GM03348 (cell line): ENCODE data around the gene SRSF6.
"Not testable (repeated sequence)": the region's sequence is repeated elsewhere in the genome, so short reads cannot be mapped to it uniquely, and the experiment has no call there.

Experiments
- DNase-seq: peaks from one replicate; pipeline ENCODE4 v3.0.0; 2012; ENCODE audit warnings: low spot score

SRSF6 gene

DNA sequence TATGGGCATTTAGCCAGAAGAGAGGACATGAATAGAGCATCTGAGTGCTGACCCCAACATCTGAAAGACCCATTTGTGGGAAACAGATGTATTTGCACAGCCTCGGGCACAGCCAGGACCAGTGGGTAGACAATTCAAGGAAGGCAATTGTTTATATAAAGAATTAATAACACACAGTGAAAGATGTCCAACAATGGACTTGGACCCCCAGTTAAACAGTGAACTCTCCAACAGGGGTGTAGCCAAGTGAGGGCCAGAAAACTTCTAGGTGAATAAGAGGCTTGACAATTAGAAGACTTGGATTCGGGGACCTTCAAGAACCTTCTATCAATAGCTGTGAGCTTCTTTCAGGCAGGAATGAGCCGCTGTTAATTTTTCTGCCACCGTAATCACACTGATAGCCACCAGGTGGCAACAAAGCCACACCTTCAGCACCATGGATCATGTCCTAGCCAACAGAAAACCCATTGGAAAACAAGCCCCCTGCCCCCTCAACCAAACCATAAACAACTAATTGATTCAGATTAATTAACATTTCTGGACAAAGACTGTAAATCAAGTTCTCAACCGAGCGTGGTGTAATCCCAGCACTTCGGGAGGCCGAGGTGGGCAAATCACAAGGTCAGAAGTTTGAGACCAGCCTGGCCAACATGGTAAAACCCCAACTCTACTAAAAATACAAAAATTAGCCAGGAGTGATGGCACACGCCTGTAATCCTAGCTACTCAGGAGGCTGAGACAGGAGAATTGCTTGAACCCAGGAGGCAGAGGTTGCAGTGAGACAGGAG, 8.8 kb upstream of the SRSF6 start:
- DNase-seq: peak; percentile 67

DNA sequence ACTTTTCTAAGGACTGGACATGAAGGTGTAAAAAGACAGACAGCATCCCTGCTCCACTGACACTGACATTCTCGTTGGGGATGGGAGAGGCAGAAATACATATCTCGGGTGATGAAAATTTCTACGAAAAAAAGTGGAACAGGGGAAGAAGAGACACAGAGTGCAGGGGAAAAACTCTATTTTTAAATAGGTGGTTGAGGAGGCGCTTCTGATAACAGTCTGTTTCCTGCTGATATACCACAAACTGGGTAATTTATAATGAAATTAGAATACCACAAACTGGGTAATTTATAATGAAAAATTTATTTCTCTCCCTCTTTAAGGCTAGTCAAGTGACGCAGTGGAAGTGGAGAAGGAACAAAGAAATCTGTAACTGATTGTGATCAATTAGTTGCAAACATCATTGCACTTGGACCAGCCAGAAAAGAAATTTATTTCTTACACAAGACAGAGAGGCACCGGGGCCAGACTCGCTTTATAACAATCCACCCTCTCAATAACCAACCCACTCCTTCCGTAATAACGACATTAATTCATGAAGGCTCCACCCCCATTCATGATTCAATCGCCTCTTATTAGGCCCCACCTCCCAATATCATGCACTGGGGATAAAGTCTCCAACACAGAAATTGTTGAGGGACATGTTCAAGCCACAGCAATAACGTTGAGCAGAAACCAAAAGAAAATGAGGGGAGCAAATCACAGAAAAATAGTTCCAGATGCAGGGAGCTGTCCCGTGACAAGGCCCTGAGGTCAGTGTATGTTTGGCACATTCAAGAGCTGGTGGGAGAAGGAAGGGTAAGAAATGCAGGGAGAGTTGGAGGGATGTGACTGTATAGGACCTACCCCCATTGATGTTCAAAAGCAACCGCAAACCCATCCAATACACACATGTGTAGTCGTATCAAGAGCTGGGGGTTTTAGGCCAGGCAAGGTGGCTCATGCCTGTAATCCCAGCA, 6.6 kb upstream of the SRSF6 start:
- DNase-seq: no peak

DNA sequence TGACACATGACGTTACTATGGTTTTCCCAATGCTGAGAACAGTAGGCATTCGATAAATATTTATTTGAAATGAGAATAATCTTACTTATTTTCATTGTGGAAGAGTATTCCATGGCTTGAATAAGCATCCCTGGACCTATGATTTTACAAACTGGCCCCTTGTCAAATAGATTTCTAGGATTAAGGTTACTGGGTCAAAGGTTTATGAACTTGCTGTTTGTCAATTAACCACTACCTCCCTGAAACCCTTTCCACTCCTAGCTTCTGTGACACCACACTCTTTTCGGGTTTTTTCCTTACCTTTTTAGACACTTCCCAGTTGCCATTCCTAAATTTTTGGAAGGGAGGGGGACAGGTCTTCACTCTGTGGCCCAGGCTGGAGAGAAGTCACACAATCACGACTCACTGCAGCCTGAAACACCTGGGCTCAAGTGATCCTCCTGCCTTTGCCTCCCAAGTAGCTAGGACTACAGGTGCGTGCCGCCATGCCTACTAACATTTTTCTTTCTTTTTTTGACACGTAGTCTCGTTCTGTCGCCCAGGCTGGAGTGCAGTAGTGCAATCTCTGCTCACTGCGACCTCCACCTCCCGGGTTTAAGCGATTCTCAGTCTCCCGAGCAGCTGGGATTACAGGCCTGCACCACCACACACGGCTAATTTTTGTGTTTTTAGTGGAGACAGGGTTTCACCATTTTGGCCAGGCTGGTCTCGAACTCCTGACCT, 5.1 kb upstream of the SRSF6 start:
- no peak for DNase-seq

DNA sequence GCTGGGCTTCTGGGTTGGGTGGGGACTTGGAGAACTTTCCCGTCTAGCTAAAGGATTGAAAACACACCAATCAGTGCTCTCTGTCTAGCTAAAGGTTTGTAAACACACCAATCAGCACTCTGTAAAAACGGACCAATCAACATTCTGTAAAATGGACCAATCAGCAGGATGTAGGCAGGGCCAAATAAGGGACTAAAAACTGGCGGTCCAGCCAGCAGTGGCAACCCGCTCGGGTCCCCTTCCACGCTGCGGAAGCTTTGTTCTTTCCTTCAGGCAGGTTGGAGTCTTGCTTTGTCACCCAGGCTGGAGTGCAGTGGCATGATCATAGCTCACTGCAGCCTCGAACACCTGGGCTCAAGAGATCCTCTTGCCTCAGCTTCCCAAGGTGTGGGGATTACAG, 1.4 kb upstream of the SRSF6 start:
- DNase-seq: not testable (repeated sequence)

DNA sequence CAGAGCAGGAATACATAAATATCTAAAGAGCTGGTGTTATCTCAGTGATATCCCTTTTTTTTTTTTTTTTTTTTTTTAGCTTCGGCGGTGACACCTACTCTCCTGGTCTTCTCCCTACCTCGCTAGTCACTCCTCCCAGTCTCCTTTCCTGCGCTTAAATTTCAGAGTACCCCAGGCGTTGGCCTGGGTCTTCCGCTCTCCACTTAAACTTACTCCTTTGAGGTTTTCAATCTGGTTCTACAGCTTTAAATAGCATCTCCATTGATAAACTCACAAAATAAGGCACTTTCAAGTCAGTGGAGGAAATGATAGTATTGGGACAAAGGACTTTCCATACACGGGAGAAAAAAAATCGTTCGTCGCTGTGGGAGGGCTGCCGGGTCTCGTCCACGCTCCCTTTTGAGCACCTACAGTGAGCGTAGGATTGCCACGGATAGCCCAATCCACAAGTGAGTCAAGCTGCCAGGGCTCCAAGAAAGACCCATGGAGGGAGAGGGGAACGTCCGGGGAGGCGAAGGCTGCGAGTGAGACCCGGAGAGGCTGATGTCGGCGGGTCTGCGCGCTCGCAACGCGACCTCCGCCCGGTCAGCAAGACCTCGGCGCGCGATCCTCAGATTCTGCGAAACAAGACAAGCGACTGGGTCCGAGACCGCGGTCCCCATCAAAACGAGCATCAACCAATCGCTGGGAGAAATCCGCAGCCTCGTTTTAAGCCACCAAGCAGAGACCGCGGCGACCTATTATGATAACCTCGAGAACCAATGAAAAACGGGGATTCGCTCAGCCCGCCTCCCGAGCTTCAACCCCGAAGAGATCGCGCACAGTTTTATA, 672 bp upstream of the SRSF6 start:
- peak; percentile 96 for DNase-seq

DNA sequence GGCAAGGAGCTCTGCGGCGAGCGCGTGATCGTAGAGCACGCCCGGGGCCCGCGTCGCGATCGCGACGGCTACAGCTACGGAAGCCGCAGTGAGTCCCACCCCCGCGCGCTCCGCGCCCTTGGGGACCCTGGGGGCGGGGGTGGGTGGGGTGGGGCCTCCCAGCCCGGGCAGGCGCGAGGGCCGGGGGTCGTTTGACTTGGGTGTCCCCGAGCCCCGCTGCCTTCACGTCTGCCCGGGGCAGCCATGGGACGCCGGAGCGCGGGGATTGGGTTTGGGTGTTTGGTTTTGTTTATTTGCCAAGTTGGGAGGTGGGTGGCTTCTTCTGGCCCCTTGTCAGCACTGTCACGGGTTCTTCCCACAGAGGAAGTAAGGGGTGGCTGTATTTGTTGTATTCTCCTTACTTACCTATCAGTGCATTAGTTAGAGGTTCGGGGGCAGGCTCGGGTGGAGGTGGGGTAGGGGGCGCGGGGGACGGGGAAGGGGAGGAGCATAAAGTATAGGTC, 777 bp downstream of the SRSF6 start:
- no peak for DNase-seq

DNA sequence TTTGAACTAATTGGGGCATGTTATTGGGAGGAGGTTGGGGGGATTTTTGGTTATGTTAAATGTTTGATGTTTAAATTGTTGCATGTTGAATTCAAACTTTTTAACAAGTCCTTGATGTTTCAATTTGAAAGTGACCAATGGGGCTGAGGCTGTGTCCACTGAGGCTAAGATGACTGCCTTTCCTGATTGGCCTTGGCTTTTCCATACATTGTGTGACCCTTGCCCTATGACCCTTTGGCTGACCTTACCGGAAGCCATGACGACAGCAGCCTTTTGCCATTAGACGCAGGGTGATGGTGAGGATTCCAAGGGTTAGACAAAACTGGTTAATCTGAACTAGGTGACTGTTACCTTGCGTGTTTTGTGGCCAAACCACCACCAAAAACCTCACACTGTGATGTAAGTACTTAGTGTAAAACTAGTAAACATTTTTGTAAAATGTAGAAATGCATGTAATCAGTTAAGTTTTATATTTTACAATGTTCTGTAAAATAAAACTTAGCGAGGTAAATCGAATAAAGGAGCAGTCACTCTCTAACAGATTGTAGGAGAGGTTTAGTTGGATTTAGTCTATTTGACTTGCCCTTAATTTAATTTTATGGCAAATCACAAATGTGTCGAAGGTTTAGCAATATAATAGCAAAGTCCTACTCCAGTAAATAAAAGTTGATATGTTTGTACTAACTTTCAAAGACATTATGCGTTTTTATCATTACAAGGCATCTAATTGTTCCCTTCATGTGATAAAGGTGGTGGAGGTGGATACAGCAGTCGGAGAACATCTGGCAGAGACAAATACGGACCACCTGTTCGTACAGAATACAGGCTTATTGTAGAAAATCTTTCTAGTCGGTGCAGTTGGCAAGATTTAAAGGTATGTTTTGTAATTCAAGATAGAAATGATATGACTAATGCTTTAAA, 1.6 kb downstream of the SRSF6 start:
- no peak for DNase-seq

DNA sequence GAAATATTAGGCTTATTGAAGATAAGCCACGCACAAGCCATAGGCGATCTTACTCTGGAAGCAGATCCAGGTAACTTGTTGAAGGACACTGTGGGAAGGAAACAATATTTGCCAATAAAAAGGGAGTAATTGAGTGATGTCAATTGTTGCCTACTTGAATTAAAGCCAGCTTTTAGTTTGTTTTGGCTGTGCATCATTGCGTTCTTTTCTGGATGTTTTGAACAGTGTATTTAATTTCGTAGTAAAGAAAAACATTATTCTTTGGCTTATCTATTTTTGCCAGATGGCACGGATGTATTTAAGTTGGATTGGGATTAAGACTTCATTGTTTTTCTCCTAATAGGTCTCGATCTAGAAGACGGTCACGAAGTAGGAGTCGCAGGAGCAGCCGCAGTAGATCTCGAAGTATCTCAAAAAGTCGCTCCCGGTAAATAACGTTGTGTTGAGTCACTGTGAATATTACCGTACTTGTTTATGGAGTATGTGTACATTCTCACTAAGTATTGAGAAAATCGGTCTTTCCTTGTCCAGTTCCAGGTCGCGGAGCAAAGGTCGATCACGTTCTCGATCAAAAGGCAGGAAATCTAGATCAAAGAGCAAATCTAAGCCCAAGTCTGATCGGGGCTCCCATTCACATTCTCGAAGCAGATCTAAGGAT, 2.6 kb downstream of the SRSF6 start:
- DNase-seq: no peak

DNA sequence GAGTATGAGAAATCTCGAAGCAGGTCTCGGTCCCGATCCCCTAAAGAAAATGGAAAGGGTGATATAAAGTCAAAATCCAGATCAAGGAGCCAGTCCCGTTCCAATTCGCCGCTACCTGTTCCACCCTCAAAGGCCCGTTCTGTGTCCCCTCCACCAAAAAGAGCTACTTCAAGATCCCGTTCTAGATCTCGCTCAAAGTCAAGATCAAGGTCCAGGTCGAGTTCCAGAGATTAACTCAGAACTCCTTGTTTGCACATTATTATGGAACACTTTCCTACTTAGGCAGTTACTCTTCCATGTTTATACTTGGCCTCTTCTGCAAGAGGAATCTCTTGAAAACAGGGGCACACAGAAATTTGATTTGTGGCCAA, 3.1 kb downstream of the SRSF6 start:
- DNase-seq: no peak

DNA sequence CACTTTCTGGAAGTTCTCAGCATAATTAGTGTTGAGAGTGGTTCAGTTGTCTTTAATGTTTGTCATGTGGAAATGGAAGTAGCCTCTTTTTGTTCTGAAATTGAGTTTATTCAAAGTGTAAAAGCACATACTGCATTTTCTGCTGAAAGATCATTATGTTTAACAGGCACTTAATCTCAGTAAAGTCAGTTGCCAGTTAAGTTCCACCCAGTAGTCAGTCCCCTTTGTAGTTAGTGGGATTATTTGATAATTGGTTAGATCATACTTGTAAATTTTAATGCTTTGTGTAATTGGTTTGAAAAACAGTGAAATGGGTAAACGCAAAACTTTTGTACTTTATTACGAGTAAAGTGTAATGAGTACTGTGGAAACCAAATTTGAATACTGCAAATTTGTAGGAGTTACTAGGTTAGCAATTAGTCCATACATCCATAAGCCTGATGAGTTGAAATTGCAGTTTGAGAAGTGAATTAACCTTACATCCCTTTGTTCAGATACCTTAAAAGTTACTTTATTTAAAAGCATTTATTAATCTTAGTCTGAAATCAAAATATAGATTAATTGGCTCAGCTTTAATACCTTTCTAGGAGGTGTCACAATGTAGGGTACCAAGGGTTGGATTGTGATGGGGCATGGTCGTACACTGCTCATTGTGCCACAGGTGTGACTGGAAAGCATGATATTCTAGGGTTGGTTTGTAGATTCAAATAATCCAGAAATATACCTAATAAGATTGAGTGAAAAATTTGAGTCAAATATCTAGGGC, 4.4 kb downstream of the SRSF6 start:
- DNase-seq: no peak

DNA sequence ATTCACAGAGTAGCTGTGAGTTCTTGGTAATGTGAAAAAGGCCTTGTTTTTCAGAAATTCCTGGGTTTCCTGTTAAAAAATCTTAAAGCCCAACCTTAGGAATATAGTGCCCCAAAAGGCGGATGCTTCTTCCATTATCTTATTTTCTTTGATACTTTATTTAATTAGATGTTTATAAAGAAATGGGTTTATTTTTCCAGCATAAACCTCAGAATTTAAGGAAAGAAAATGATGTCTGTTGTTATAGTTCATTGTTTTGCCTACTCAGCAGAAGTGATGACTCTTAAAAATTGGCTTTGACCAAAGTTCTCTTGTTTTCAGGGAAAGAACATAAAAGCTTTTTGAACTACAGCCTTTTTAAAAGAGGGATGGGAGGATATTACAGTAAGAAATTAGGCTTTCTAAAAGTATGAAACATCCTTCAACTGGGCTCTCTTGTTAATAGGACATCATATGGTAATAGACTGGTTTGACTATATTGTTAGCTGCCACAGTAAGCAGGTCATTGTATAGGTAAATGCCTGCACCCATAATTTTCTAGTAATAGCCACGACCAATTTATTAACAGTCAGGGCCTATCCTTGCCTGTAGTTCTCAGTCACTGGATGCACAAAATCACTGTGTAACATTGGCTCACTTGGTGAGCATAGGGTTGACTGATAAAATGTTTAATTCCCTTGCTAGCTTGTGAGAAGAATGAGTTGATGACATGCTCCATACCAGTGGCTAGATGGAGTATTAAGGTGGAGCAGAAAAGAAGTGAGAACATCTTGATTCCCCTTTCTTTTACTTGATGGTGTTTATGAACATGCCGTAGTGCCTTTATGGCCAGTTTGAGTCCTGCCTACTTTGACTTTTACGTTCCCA, 5.2 kb downstream of the SRSF6 start:
- no peak for DNase-seq

DNA sequence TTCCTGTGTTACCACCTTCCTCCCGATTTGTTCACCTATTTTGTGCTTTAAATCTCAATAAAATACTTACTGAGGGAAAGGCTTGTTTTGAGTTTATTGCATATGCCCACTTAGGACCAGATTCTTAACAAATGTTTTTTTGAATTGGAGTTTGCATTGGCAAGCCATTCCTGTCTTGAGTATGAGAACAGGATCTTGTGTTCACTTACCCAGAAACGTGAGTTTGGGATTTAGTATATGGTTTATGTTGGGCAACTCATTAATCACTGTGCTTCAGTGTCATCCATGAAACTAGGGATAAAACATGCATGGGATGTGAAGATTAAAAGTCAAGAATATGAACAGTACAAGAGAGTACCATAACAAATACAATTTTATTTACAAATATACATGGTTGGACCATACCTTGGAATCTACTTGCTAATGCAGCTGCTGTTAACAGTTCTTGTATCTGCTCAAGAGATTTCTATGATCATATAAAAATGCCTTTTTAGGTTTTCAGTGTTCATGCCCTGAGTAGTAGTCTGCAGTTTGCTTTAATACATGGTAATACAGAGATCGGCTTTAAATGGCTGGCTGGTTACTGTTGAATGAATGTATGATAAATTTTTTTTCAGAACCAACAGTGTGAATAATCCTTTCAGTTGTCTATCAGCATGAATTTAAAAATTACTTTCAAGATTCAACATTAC, 6.0 kb downstream of the SRSF6 start:
- no peak for DNase-seq

DNA sequence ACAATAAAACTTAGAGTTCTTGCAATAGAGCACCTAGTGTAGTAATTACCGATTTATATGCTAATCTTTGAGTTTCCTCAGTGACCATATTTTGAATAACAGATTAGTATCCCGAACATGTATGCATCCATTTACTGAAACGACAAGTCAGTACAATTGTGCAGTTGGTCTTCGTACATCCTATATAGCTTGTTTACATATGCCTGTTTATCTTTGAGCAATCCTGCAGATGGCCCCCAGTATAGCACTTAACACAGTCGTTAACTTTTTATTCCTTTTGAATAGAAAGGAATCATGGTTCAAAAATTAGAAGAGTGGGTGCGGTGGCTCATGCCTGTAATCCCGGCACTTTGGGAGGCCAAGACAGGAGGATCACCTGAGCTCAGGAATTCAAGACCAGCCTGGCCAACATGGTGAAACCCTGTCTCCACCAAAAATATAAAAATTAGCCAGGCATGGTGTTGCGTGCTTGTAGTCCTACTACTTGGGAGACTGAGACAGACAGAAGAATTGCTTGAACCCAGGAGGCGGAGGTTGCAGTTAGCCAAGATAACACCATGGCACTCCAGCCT, 6.6 kb downstream of the SRSF6 start:
- no peak for DNase-seq

DNA sequence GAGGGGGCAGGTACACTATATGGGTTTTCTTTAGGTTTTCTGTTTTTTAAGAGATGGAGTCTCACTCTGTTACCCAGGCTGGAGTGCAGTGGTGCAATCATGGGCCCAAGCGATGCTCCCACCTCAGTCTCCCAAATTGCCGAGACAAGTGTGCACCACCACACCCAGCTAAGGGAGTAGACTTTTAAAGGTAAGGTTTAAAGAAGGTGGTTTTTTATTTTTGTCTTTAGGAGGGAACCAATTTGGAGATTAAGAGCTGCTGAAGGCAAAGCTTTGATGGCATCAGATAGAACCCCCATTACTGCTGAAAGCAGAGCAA, 7.9 kb downstream of the SRSF6 start:
- DNase-seq: no peak

DNA sequence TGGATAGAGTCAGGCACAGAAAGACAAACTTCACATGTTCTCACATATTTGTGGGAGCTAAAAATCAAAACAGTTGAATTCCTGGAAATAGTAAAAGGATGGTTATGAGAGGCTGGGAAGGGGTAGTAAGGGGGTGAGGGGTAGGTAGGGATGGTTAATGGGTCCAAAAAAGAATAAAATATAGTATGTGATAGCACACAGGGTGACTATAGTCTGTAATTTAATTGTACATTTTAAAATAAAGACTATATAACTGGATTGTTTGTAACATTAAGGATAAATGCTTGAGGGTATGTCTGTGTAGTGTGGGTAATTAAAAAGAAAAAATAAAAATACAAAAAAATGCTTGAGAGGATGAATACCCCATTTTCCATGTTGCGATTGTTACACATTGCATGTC, 9.9 kb downstream of the SRSF6 start:
- no peak for DNase-seq

DNA sequence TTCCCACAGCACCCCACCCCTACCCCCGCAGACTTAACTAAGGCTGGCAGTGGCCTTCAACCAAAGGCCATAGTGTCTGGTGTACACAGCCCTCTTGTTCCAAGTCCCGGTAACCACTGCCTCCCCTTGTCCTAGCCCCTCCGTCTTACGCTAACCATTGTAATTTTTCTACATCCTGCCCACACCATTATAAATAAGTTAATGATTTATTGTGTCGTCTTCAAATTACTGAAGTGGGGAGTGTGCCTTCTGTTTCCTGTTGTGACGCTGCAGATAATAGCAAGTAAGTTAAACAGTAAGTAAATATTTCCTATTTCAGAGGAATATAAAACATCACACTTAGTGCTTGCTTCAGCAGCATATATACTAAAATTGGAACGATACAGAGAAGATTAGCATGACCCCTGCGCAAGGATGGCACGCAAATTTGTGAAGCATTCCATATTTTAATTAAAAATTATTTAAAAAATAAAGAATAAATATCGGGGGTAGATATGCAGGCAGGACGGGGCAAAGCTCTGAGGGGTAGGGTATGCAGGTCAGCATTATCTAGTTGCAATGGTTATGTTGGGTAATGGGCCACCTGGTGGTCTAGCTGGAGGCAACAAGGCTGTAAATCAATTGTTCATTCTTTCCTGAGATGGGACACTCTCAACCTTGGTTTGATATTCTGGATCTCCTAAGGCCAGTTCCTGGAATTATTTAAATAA, 15.1 kb downstream of the SRSF6 start:
- DNase-seq: no peak

DNA sequence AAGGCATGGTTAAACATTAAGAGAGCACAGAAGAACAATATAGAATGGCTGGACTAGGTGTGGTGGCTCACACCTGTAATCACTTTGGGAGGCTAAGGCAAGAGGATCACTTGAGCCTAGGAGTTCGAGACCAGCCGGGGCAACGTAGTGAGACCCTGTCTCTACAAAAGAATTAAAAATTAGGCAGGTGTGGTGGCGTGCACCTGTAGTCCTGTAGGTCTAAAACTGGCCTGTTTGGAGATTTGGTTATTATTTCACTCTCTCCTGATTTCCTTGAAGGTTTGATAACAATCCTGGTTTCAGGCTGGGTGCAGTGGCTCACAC, 15.6 kb downstream of the SRSF6 start:
- DNase-seq: no peak
